HG03060 (cell line): ENCODE data around the gene HLA-DQB1.
"Not testable (repeated sequence)": the region's sequence is repeated elsewhere in the genome, so short reads cannot be mapped to it uniquely, and the experiment has no call there.

Source experiments
- ATAC-seq: cut with Tn5 transposase; IDR thresholded peaks from one replicate; pipeline ENCODE4 v1.9.1; 2021; ENCODE audit warnings: low read depth, moderate number of reproducible peaks; ENCODE audit not compliant: unreplicated experiment

Gene HLA-DQB1

GRCh38 chr6:32666420-32667300, at the start of gene HLA-DQB1:
Gene HLA-DQB1 (minus strand): TSS chr6:32666657. CDS start chr6:32666607, 50 bp downstream.
- no peak for ATAC-seq

- ATAC-seq = no peak
Measured at GRCh38 chr6:32713241-32713640, 46.8 kb upstream of the HLA-DQB1 start.

GRCh38 chr6:32709625-32710024, 43.2 kb upstream of the HLA-DQB1 start:
- no peak for ATAC-seq

- not testable (repeated sequence) for ATAC-seq
Measured at GRCh38 chr6:32705164-32705563, 38.7 kb upstream of the HLA-DQB1 start.

- no peak for ATAC-seq
Measured at GRCh38 chr6:32703347-32703746, 36.9 kb upstream of the HLA-DQB1 start.

GRCh38 chr6:32700391-32701040, 34.1 kb upstream of the HLA-DQB1 start:
- no peak for ATAC-seq

- ATAC-seq = no peak
Measured at GRCh38 chr6:32697031-32697430, 30.6 kb upstream of the HLA-DQB1 start.

- no peak for ATAC-seq
Measured at GRCh38 chr6:32692019-32692418, 25.6 kb upstream of the HLA-DQB1 start.

- no peak for ATAC-seq
Measured at GRCh38 chr6:32689531-32690501, 23.4 kb upstream of the HLA-DQB1 start.

- peak; percentile 94 for ATAC-seq
Measured at GRCh38 chr6:32685603-32686002, 19.1 kb upstream of the HLA-DQB1 start.

GRCh38 chr6:32684246-32684645, 17.8 kb upstream of the HLA-DQB1 start:
- ATAC-seq = no peak

GRCh38 chr6:32680055-32680454, 13.6 kb upstream of the HLA-DQB1 start:
- no peak for ATAC-seq

GRCh38 chr6:32679492-32679891, 13.0 kb upstream of the HLA-DQB1 start:
- ATAC-seq = no peak

GRCh38 chr6:32674123-32674522, 7.7 kb upstream of the HLA-DQB1 start:
- ATAC-seq = not testable (repeated sequence)

GRCh38 chr6:32671908-32672307, 5.5 kb upstream of the HLA-DQB1 start:
- not testable (repeated sequence) for ATAC-seq

GRCh38 chr6:32669893-32670292, 3.4 kb upstream of the HLA-DQB1 start:
- no peak for ATAC-seq

GRCh38 chr6:32669240-32669639, 2.8 kb upstream of the HLA-DQB1 start:
- no peak for ATAC-seq

GRCh38 chr6:32668226-32668747, 1.8 kb upstream of the HLA-DQB1 start:
- peak; percentile 40 for ATAC-seq

GRCh38 chr6:32665661-32666060, 796 bp downstream of the HLA-DQB1 start:
- ATAC-seq = no peak

GRCh38 chr6:32664827-32665362, 1.6 kb downstream of the HLA-DQB1 start:
- ATAC-seq = no peak
